Activated T-helper 2 cell treated with anti-CD3 and anti-CD28 coated beads, Interferon-gamma antibody, Interleukin-2, Interleukin-4, amounts not matched to agents 10 μg/mL and 5 μg/mL and 100 μg/mL, durations not matched to agents 14 hours and 24 hours and 36 hours (primary cell): Measurements from ENCODE around the gene DLG2. TPM values are rescaled to one million over a fixed set of nuclear protein-coding genes. Genes with fewer than 3 reads are reported as not detected.
"Not testable (repeated sequence)": the region's sequence is repeated elsewhere in the genome, so short reads cannot be mapped to it uniquely, and the experiment has no call there.

ENCODE experiments used
- DNase-seq: peaks from one replicate; pipeline ENCODE4 v3.0.0; 2021; ENCODE audit warnings: low spot score
- H3K27ac Mint-ChIP-seq: one replicate; pipeline ENCODE4 v1.8.0; 2021; ENCODE audit warnings: mixed read lengths
- H3K27me3 Mint-ChIP-seq: one replicate; pipeline ENCODE4 v1.8.0; 2021; ENCODE audit warnings: low read depth, mixed read lengths
- H3K36me3 Mint-ChIP-seq: one replicate; pipeline ENCODE4 v1.8.0; 2021; ENCODE audit warnings: low read depth, mixed read lengths
- H3K4me1 Mint-ChIP-seq: one replicate; pipeline ENCODE4 v1.8.0; 2021; ENCODE audit warnings: low read depth, mixed read lengths
- H3K4me3 Mint-ChIP-seq: one replicate; pipeline ENCODE4 v1.8.0; 2021; ENCODE audit warnings: low read depth, mild to moderate bottlenecking, moderate library complexity, mixed read lengths
- H3K9me3 Mint-ChIP-seq: one replicate; pipeline ENCODE4 v1.8.0; 2021; ENCODE audit warnings: mixed read lengths
- intact Hi-C: fragments of 100-400 bp; cut with micrococcal nuclease; formaldehyde crosslinking; loops from one replicate; pipeline ENCODE4 v1.15.1; 2023
- total RNA-seq: library from RNA; stranded (reverse); gene quantifications from 2 replicates; pipeline ENCODE4 v1.2.3, GENCODE V29; 2022

Gene DLG2
- total RNA-seq, 1 donor from 2014 or later, result 1.8 TPM

DNA sequence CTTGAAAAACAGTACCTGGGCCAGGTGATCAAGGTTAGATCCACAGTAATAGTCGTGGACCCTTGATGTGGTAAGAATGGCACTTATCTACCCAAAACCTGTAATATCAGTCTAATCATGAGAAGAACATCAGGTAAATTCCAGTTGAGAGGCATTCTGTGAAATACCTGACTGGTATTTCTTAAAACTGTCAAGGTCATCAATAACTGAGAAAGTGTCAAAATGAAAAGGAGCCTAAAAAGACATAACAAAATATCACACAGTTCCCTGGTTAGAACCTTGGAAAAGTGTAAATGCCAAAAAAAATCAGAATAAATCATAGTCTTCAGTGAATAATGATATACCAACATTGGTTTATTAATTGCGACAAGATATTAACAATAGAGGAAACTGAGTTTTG, 2185.5 kb downstream of the DLG2 start:
- no peak overlapping the region for H3K4me3 Mint-ChIP-seq
- no peaks in the 10 kb centered on the region for H3K27me3 Mint-ChIP-seq
- no peak overlapping the region for H3K27ac Mint-ChIP-seq
- H3K4me1 Mint-ChIP-seq, result no peaks in the 10 kb centered on the region
- no peak for DNase-seq
- intact Hi-C loops, result no loop called here
- no peaks in the 10 kb centered on the region for H3K36me3 Mint-ChIP-seq
- H3K9me3 Mint-ChIP-seq, result no peaks in the 10 kb centered on the region

GRCh38 chr11:83441171-83441570, 2186.0 kb downstream of the DLG2 start:
- no peaks in the 10 kb centered on the region for H3K36me3 Mint-ChIP-seq
- H3K4me3 Mint-ChIP-seq, result no peak overlapping the region
- H3K27me3 Mint-ChIP-seq, result no peaks in the 10 kb centered on the region
- no peak for DNase-seq
- H3K4me1 Mint-ChIP-seq, result no peaks in the 10 kb centered on the region
- intact Hi-C loops, result no loop called here
- no peaks in the 10 kb centered on the region for H3K9me3 Mint-ChIP-seq
- no peak overlapping the region for H3K27ac Mint-ChIP-seq

- Mint-ChIP-seq H3K9me3 (no peaks in the 10 kb centered on the region), H3K4me3 (no peak overlapping the region), H3K36me3 (no peaks in the 10 kb centered on the region), H3K27ac (no peak overlapping the region), H3K27me3 (no peaks in the 10 kb centered on the region), H3K4me1 (no peaks in the 10 kb centered on the region)
- intact Hi-C loops, result no loop called here
- DNase-seq, result no peak
These were observed 2188.7 kb downstream of the DLG2 start for GRCh38 chr11:83438438-83438837.

DNA sequence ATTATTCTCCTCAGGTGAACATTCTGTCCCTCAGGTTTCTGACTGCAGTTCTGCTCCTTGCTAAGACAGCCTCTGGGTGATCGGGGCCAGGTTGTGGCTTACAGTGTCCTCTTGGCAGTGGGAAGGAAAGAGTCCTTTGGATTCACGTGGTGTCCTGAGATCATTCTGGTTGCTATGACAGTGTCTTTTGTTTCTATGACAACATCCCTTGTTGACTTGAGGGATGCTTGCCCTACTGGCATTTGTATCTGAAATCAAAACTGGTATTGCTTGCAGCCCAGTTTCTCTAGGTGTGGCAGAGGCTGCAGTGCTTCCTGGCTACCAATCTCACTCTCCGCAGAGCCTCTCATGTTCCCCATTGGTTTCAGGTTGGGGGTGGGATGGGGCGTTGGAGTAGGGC, 2189.2 kb downstream of the DLG2 start:
- DNase-seq, result no peak
- no peaks in the 10 kb centered on the region for H3K27me3 Mint-ChIP-seq
- H3K4me1 Mint-ChIP-seq, result no peaks in the 10 kb centered on the region
- H3K4me3 Mint-ChIP-seq, result no peak overlapping the region
- H3K9me3 Mint-ChIP-seq, result no peaks in the 10 kb centered on the region
- no peaks in the 10 kb centered on the region for H3K36me3 Mint-ChIP-seq
- H3K27ac Mint-ChIP-seq, result no peak overlapping the region
- intact Hi-C loops, result no loop called here

GRCh38 chr11:83436855-83437254, 2190.3 kb downstream of the DLG2 start:
- Mint-ChIP-seq H3K36me3 (no peaks in the 10 kb centered on the region), H3K27ac (no peak overlapping the region), H3K4me3 (no peak overlapping the region), H3K9me3 (no peaks in the 10 kb centered on the region), H3K4me1 (no peaks in the 10 kb centered on the region), H3K27me3 (no peaks in the 10 kb centered on the region)
- intact Hi-C loops, result no loop called here
- DNase-seq, result no peak

GRCh38 chr11:83434812-83435211, 2192.3 kb downstream of the DLG2 start:
- intact Hi-C loops, H3K27me3 Mint-ChIP-seq, H3K4me3 Mint-ChIP-seq, H3K4me1 Mint-ChIP-seq, DNase-seq, H3K27ac Mint-ChIP-seq, H3K36me3 Mint-ChIP-seq, H3K9me3 Mint-ChIP-seq: not testable (repeated sequence)

DNA sequence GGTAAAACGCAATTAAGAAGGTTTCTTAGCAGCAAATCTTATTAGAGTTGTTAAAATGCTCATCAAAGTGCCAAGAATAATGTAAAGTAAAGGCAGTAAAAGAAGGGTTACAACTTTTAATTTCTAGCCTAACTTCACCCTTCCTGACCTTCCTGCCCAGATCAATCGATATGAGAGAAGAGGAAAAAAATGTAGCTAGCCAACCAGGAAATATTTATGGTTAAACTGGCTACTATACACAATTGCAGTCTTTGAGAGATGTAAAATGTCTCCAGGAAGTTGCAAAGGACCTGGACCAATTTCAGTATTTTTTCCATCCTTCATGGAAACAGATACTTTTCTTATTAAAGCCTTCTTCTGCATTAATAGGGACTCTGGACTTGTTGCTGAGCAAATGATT, 2199.2 kb downstream of the DLG2 start:
- H3K4me1 Mint-ChIP-seq, result peaks cover 4% of the 10 kb centered on the region
- no peaks in the 10 kb centered on the region for H3K27me3 Mint-ChIP-seq
- no peak overlapping the region for H3K4me3 Mint-ChIP-seq
- intact Hi-C loops, result no loop called here
- H3K27ac Mint-ChIP-seq, result no peak overlapping the region
- H3K9me3 Mint-ChIP-seq, result peaks cover 5% of the 10 kb centered on the region
- DNase-seq, result no peak
- no peaks in the 10 kb centered on the region for H3K36me3 Mint-ChIP-seq

DNA sequence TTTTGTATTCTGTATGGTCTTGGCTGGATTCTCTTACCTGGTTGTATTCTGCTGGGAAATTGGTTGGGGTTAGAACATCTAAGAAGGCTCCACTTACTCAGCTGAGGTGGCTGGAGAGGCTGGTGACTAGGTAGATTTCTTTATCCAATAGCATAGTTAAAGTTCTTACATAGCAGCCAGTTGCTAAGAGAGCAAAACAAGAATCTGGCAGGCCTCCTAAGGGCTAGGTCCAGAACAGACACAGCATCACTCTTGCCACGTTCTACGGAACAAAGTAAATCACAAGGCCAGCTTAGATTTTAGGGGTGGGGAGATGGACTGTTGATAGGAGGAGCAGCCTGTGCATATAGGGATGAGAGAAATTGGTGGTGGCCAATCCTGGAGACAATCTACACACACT, 2199.6 kb downstream of the DLG2 start:
- H3K4me1 Mint-ChIP-seq, result peaks cover 4% of the 10 kb centered on the region
- no peak overlapping the region for H3K27ac Mint-ChIP-seq
- intact Hi-C loops, result no loop called here
- H3K27me3 Mint-ChIP-seq, result no peaks in the 10 kb centered on the region
- no peak for DNase-seq
- no peaks in the 10 kb centered on the region for H3K36me3 Mint-ChIP-seq
- peaks cover 8% of the 10 kb centered on the region for H3K9me3 Mint-ChIP-seq
- H3K4me3 Mint-ChIP-seq, result no peak overlapping the region

DNA sequence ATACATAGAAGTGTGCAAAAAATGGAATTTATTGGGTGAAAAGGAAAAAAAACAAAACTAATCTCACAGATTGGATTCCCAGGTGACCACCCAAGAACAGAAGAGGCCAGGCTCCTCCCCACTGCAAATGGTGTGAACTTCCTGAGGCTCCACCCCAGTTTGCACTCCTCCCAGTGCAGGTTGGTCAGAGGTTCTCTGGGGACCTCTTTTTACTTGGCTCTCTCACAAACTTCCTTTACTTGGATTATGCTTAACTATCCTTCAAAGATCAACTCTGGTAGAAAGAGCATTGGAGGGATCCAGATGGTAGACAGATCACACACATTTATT, 2202.0 kb downstream of the DLG2 start:
- intact Hi-C loops, result no loop called here
- no peak for DNase-seq
- peaks cover 4% of the 10 kb centered on the region for H3K4me1 Mint-ChIP-seq
- H3K27ac Mint-ChIP-seq, result no peak overlapping the region
- peaks cover 23% of the 10 kb centered on the region for H3K9me3 Mint-ChIP-seq
- no peaks in the 10 kb centered on the region for H3K36me3 Mint-ChIP-seq
- H3K4me3 Mint-ChIP-seq, result no peak overlapping the region
- no peaks in the 10 kb centered on the region for H3K27me3 Mint-ChIP-seq

- intact Hi-C loops, result no loop called here
- peaks cover 4% of the 10 kb centered on the region for H3K4me1 Mint-ChIP-seq
- H3K27ac Mint-ChIP-seq, result no peak overlapping the region
- no peak for DNase-seq
- H3K9me3 Mint-ChIP-seq, result peaks cover 23% of the 10 kb centered on the region
- H3K27me3 Mint-ChIP-seq, result no peaks in the 10 kb centered on the region
- H3K36me3 Mint-ChIP-seq, result no peaks in the 10 kb centered on the region
- no peak overlapping the region for H3K4me3 Mint-ChIP-seq
These were observed 2202.6 kb downstream of the DLG2 start for GRCh38 chr11:83424376-83425136.

DNA sequence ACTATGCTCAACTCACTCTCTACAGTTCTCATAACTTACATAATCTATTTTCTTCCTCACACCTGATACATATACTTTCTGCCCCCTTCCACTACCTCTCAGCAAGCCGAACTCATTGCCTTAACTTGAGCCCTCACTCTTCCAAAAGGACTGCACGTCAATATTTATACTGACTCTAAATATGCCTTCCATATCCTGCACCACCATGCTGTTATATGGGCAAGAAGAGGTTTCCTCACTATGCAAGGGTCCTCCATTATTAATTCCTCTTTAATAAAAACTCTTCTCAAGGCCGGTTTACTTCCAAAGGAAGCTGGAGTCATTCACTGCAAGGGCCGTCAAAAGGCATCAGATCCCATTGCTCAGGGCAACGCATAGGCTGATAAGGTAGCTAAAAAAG, 2204.5 kb downstream of the DLG2 start:
- intact Hi-C loops, H3K27me3 Mint-ChIP-seq, H3K36me3 Mint-ChIP-seq, H3K4me3 Mint-ChIP-seq, DNase-seq, H3K27ac Mint-ChIP-seq, H3K4me1 Mint-ChIP-seq: not testable (repeated sequence)
- H3K9me3 Mint-ChIP-seq, result peaks cover 23% of the 10 kb centered on the region

- Mint-ChIP-seq H3K9me3 (peaks cover 2% of the 10 kb centered on the region), H3K27ac (no peak overlapping the region), H3K36me3 (no peaks in the 10 kb centered on the region), H3K4me1 (no peaks in the 10 kb centered on the region), H3K27me3 (no peaks in the 10 kb centered on the region), H3K4me3 (no peak overlapping the region)
- intact Hi-C loops, result no loop called here
- no peak for DNase-seq
These were observed 2216.3 kb downstream of the DLG2 start for GRCh38 chr11:83410605-83411565.

- Mint-ChIP-seq H3K4me1 (no peaks in the 10 kb centered on the region), H3K27me3 (no peaks in the 10 kb centered on the region), H3K36me3 (no peaks in the 10 kb centered on the region), H3K9me3 (no peaks in the 10 kb centered on the region), H3K4me3 (no peak overlapping the region), H3K27ac (no peak overlapping the region)
- DNase-seq, result no peak
- intact Hi-C loops, result no loop called here
These were observed 2217.3 kb downstream of the DLG2 start for GRCh38 chr11:83409891-83410290.
